ENCODE data around the gene CRLF2.
"Not testable (repeated sequence)": the region's sequence is repeated elsewhere in the genome, so short reads cannot be mapped to it uniquely, and the experiment has no call there.

CRLF2 gene

GRCh38 chrX:1210844-1211243 lies 1.6 kb downstream of the CRLF2 start:
- no peak for DNase-seq

GRCh38 chrX:1207496-1208025 lies 4.9 kb downstream of the CRLF2 start:
- DNase-seq = no peak

GRCh38 chrX:1205681-1206611 lies 6.5 kb downstream of the CRLF2 start:
- peak; percentile 94 for DNase-seq

DNA sequence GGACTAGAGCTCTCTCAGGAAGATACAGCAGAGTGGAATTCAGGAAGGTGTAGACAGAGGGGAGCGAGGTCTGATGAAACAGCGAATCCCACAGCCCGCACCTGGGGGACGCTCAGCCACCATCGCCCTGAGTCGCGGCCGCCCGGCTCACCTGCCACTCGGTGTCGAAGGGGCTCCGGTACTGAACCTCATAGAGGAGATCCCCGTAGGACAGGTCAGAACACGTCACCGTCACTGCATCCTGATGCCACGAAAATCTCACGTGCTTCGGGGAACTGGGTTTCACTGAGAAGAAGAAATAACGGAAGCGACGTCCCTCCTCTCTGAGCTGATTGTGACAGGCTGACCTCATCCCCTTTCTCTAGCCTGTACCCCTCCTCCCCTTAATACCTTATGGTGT lies 10.2 kb downstream of the CRLF2 start:
- no peak for DNase-seq

- DNase-seq = no peak
These were observed 16.0 kb downstream of the CRLF2 start for GRCh38 chrX:1196436-1196835.

DNA sequence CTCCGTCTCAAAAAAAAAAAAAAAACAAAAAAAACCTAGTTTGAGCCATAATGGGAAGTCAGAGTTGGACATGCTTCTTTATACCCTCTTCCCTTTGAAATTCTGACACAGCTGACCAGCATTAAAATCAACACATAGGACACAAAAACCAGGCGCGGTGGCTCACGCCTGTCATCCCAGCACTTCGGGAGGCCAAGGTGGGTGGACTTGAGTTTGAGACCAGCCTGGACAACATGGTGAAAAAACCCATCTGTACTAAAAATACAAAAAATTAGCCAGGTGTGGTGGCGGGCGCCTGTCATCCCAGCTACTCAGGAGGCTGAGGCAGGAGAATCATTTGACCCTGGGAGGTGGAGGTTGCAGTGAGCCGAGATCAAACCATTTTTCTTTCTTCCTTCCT lies 20.3 kb downstream of the CRLF2 start:
- DNase-seq = not testable (repeated sequence)

GRCh38 chrX:1190596-1191145 lies 21.8 kb downstream of the CRLF2 start:
- DNase-seq = no peak

DNA sequence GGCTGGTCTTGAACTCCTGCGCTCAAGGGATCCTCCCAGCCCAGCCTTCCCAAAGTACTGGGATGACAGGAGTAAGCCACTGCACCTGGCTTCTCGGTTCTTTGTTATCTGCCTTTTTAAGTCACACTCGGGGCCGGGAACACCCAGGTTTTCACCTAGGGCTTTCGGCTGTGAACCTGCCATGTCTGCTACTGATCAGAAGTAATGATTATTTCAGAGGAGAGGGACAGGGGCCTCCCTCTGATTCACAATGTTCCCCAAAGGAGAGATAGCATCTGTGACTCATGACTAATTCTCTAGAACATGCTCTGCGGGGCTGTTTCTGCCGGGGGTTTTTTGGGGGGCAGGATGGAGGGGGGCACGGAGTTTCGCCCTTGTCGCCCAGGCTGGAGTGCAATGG lies 26.9 kb downstream of the CRLF2 start:
- peak; percentile 31 for DNase-seq

DNA sequence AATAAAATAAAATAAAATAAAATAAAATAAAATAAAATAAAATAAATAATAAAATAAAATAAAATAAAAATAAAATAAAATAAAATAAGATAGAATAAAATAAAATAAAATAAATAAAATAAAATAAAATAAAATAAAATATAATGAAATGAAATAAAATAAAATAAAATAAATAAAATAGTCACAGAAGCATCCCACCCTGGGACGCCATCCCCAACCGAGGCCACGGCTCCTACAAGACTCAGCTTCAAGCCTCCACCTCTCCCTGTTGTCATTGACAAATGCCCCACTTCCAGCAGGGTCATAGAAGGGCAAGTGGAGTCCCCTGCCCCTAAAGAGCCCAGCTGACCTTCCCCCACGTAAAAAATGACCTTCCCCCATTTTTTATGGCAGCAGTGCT lies 30.2 kb downstream of the CRLF2 start:
- DNase-seq = no peak

DNA sequence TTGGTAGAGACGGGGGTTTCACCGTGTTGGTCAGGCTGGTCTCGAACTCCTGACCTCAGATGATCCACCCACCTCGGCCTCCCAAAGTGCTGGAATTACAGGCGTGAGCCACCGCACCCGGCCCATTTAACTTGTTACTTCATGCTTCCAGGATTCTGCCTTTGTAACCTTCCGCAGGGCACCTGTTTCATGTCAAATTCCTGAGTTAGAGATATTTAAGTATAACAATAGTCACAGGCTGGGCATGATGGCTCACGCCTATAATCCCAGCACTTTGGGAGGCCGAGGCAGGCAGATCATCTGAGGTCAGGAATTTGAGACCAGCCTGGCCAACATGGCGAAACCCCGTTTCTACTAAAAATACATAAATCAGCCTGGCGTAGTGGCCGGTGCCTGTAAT lies 30.8 kb downstream of the CRLF2 start:
- not testable (repeated sequence) for DNase-seq

GRCh38 chrX:1181170-1181569 lies 31.3 kb downstream of the CRLF2 start:
- no peak for DNase-seq

- peak; percentile 31 for DNase-seq
These were observed 33.8 kb downstream of the CRLF2 start for GRCh38 chrX:1178580-1179057.

GRCh38 chrX:1176531-1177320 lies 35.7 kb downstream of the CRLF2 start:
- DNase-seq = not testable (repeated sequence)

DNA sequence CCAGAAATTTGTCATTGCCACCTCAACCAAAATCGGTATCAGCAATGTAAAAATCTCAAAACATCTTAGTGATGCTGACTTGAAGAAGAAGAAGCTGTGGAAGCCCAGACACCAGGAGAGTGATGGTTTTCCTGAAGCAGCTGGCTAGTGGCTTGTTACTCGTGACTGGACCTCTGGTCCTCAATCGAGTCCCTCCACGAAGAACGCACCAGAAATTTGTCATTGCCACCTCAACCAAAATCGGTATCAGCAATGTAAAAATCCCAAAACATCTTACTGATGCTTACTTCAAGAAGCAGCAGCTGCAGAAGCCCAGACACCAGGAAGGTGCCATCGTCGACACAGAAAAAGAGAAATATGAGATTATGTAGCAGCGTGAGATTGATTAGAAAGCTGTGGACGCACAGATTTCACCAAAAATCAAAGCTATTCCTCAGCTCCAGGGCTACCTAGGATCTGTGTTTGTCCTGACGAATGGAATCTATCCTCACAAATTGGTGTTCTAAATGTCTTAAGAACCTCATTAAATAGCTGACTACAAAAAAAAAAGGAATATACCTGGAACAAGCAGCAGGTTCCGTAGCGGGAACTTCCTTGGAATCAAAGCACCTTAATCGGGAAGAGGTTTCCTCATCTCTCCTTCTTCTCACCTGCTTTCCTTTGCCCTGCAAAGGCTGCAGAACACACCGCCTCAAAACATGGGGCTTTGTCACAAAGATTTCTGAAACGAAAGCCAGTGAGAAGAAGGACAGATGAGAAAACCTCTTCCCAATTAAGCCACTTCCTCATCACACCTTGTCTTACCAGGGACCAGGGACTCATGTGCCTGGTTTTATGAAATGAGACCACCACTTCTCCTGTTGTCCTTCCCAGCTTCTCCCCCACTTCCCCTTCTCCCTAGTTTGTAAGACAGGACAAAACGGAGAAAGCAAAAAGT lies 37.6 kb downstream of the CRLF2 start:
- not testable (repeated sequence) for DNase-seq

DNA sequence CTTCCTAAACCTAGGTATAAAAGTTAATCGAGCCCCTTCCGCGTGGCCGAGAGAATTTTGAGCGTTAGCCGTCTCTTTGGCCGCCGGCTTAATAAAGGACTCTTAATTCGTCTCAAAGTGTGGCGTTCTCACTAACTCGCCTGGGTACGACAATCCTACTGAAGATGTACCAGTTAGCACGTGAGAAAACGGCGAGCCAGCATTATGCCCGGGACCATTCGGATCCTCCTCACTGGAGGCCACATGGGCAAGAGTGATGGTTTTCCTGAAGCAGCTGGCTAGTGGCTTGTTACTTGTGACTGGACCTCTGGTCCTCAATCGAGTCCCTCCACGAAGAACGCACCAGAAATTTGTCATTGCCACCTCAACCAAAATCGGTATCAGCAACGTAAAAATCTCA lies 39.0 kb downstream of the CRLF2 start:
- not testable (repeated sequence) for DNase-seq

- DNase-seq = no peak
These were observed 40.0 kb downstream of the CRLF2 start for GRCh38 chrX:1172496-1172895.

- DNase-seq = not testable (repeated sequence)
These were observed 40.5 kb downstream of the CRLF2 start for GRCh38 chrX:1171915-1172314.

DNA sequence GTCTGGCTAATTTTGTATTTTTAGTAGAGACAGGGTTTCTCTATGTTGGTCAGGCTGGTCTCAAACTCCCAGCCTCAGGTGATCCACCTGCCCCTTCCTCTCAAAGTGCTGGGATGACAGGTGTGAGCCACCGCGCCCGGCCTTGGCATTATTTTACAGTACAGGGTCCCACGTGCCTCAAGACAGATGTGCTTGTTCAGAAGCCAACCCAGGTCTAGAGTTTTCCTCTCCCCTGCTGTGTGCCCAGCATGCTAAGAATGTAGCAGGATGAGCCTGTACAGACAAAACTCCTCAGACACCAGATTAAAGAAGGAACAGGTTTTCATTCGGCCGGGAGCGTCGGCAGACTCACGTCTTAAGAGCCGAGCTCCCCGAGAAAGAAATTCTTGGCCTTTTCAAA lies 42.2 kb downstream of the CRLF2 start:
- DNase-seq = no peak

DNA sequence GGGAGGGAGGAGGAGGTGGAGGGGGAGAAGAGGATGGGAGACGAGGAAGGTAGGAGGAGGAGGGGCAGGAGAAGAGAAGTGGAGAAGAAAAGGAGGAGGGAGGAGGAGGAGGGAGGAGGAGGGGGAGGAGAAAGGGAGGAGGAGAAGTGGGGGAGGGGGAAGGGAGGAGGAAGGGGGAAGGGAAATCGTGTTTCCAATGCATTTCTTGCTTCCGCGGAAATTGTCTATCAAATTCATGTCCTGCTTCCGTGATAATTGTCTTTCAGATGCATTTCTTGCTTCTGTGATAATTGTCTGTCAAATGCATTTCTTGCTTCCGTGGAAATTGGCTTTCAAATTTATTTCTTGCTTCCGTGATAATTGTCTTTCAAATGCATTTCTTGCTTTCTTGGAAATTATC lies 43.3 kb downstream of the CRLF2 start:
- DNase-seq = no peak

- no peak for DNase-seq
These were observed 44.4 kb downstream of the CRLF2 start for GRCh38 chrX:1167918-1168481.

GRCh38 chrX:1167466-1167865 lies 45.0 kb downstream of the CRLF2 start:
- peak; percentile 72 for DNase-seq
